Naive thymus-derived CD4-positive, alpha-beta T cell (primary cell): ENCODE results near the gene OR3A2. TPM values are rescaled to one million over a fixed set of nuclear protein-coding genes. Genes with fewer than 3 reads are reported as not detected.
"Not testable (repeated sequence)": the region's sequence is repeated elsewhere in the genome, so short reads cannot be mapped to it uniquely, and the experiment has no call there.

Experiments
- ATAC-seq: fragments of 150-1000 bp; cut with Tn5 transposase; 2 replicates; pipeline ENCODE4 v1.10.0; 2021; ENCODE audit warnings: mild to moderate bottlenecking, moderate library complexity
- CTCF ChIA-PET: fragments of 350-600 bp; sonication (Branson Sonifier 250); formaldehyde crosslinking; loops from one replicate; lab custom pipeline; 2021; ENCODE audit warnings: antibody characterized with exemption; lab: Charles Lee
- POLR2A ChIA-PET: fragments of 350-600 bp; sonication (Branson Sonifier 250); formaldehyde crosslinking; loops from one replicate; lab custom pipeline; 2021; ENCODE audit warnings: antibody characterized with exemption, inconsistent platforms; lab: Charles Lee
- DNase-seq, 9 donors: peaks; one replicate each; pipeline versions ENCODE4 v3.0.0 to v3.0.0-alpha.2; 2020 to 2022; ENCODE audit warnings: mixed read lengths in 1 of 9
- H3K27ac ChIP-seq: one replicate; pipeline ENCODE4 v1.7.0; 2013; ENCODE audit warnings: mild to moderate bottlenecking, low read depth, low read length, moderate library complexity
- H3K27me3 ChIP-seq, 2 donors: one replicate each; pipeline ENCODE4 v1.7.0; 2013; ENCODE audit warnings: low read length in 2 of 2, mild to moderate bottlenecking in 2 of 2, moderate library complexity in 2 of 2; ENCODE audit not compliant: control insufficient read depth in 2 of 2, insufficient read depth in 2 of 2
- H3K36me3 ChIP-seq, 3 experiments: 1 replicate in 2 of 3; 2 replicates in 1 of 3; pipeline ENCODE4 v1.7.0; 2013; ENCODE audit warnings: low read length in 3 of 3, mild to moderate bottlenecking in 3 of 3, moderate library complexity in 1 of 3; ENCODE audit not compliant: insufficient read depth in 3 of 3, control insufficient read depth in 2 of 3
- H3K4me1 ChIP-seq, 2 donors: one replicate each; pipeline ENCODE4 v1.7.0; 2013; ENCODE audit warnings: low read length in 2 of 2, mild to moderate bottlenecking in 2 of 2, moderate library complexity in 1 of 2; ENCODE audit not compliant: control insufficient read depth in 2 of 2, insufficient read depth in 2 of 2
- H3K4me3 ChIP-seq: 2 replicates; pipeline ENCODE4 v1.7.0; 2013; ENCODE audit warnings: mild to moderate bottlenecking, low read length
- H3K9me3 ChIP-seq, 3 experiments: 1 replicate in 2 of 3; 2 replicates in 1 of 3; pipeline ENCODE4 v1.7.0; 2013; ENCODE audit warnings: low read length in 3 of 3; ENCODE audit not compliant: control insufficient read depth in 2 of 3
- H3K27ac Mint-ChIP-seq, 9 donors: one replicate each; pipeline ENCODE4 v1.8.0; 2020 to 2022; ENCODE audit warnings: mixed read lengths in 9 of 9, mild to moderate bottlenecking in 8 of 9, moderate library complexity in 5 of 9, inconsistent platforms in 2 of 9
- H3K27me3 Mint-ChIP-seq, 5 donors: one replicate each; pipeline ENCODE4 v1.8.0; 2021 to 2022; ENCODE audit warnings: mixed read lengths in 5 of 5, mild to moderate bottlenecking in 1 of 5
- H3K36me3 Mint-ChIP-seq, 5 donors: one replicate each; pipeline ENCODE4 v1.8.0; 2020 to 2022; ENCODE audit warnings: mixed read lengths in 5 of 5, mild to moderate bottlenecking in 3 of 5, inconsistent platforms in 1 of 5
- H3K4me1 Mint-ChIP-seq, 7 donors: one replicate each; pipeline ENCODE4 v1.8.0; 2020 to 2022; ENCODE audit warnings: mixed read lengths in 7 of 7, mild to moderate bottlenecking in 3 of 7, inconsistent platforms in 1 of 7
- H3K4me3 Mint-ChIP-seq, 10 donors: one replicate each; pipeline ENCODE4 v1.8.0; 2020 to 2022; ENCODE audit warnings: mild to moderate bottlenecking in 10 of 10, mixed read lengths in 10 of 10, moderate library complexity in 6 of 10, inconsistent platforms in 2 of 10
- H3K9me3 Mint-ChIP-seq, 11 donors: one replicate each; pipeline ENCODE4 v1.8.0; 2020 to 2022; ENCODE audit warnings: mixed read lengths in 11 of 11, mild to moderate bottlenecking in 4 of 11, inconsistent platforms in 1 of 11, moderate library complexity in 1 of 11
- intact Hi-C, 2 donors: fragments of 100-400 bp; cut with micrococcal nuclease; formaldehyde crosslinking; loops; one replicate each; pipeline ENCODE4 v1.15.1; 2023
- polyA plus RNA-seq, 2 donors: library from polyadenylated mRNA; unstranded; fragments of 300-500 nt; fragmentation: Illumina TruSeq; gene quantifications; one replicate each; pipeline ENCODE4 v1.2.3, GENCODE V29; 2021
- total RNA-seq, 6 experiments: library from RNA in 5 of 6; stranded (reverse) in 5 of 6; gene quantifications; 1 replicate in 5 of 6; 2 replicates in 1 of 6; pipeline ENCODE4 v1.2.3 and lab custom pipeline; 2021 to 2026

The OR3A2 gene
- total and polyA plus RNA-seq, 7 experiments from 2014 or later = 0.53 to 2.1 (median 0.96) TPM

GRCh38 chr17:3271072-3271848, 114.8 kb downstream of the OR3A2 start:
- H3K27me3 ChIP-seq = no peaks in the 10 kb centered on the region
- Mint-ChIP-seq H3K9me3 (peaks cover 7 to 33% (median 16%) of the 10 kb centered on the region in 11 donors), H3K27ac (no peak overlapping the region), H3K36me3 (peaks cover 0 to 18% (median 4%) of the 10 kb centered on the region in 5 donors), H3K4me3 (no peak overlapping the region), H3K4me1 (no peaks in the 10 kb centered on the region), H3K27me3 (peaks cover 0 to 19% (median 14%) of the 10 kb centered on the region in 5 donors)
- no peak overlapping the region for H3K4me3 ChIP-seq
- ChIA-PET POLR2A (no interaction called here), CTCF (no interaction called here)
- no peak overlapping the region for H3K27ac ChIP-seq
- DNase-seq (no peak), ATAC-seq (no peak)
- intact Hi-C loops = no loop called here
- peaks cover 0 to 11% (median 0%) of the 10 kb centered on the region in 3 experiments for H3K9me3 ChIP-seq
- H3K36me3 ChIP-seq = no peaks in the 10 kb centered on the region
- H3K4me1 ChIP-seq = no peaks in the 10 kb centered on the region

DNA sequence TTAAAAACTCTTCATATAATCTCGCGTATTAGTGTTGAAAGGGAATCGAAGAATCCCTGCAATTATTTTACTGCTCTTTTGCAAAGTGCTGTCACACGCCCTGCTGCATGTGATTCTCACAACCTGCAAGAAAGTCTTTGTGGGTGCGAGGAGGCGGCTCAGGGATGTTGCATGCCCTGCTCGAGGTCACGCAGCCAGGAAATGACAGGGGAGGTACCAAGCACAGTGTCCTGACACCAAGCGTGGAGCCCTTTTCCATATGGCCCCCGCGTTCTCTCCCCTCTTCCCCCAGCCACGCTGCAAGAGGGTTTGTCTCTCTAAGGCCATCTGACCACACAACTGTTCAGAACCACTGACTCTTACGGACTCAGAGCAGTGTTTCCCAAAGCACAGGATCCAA, 125.5 kb downstream of the OR3A2 start:
- Histone ChIP-seq H3K9me3 (no peaks in the 10 kb centered on the region), H3K4me1 (no peaks in the 10 kb centered on the region), H3K27ac (no peak overlapping the region), H3K4me3 (no peak overlapping the region), H3K36me3 (no peaks in the 10 kb centered on the region), H3K27me3 (no peaks in the 10 kb centered on the region)
- H3K4me3 Mint-ChIP-seq = no peak overlapping the region
- H3K27me3 Mint-ChIP-seq = peaks cover 0 to 36% (median 12%) of the 10 kb centered on the region in 5 donors
- no peaks in the 10 kb centered on the region for H3K4me1 Mint-ChIP-seq
- intact Hi-C loops = no loop called here
- DNase-seq (no peak), ATAC-seq (no peak)
- ChIA-PET CTCF (no interaction called here), POLR2A (no interaction called here)
- H3K9me3 Mint-ChIP-seq = peaks cover 0 to 22% (median 3%) of the 10 kb centered on the region in 11 donors
- peak overlapping the region in 1 of 9 donors; percentile 62 for H3K27ac Mint-ChIP-seq
- peaks cover 0 to 7% (median 0%) of the 10 kb centered on the region in 5 donors for H3K36me3 Mint-ChIP-seq

GRCh38 chr17:3260163-3260562, 125.9 kb downstream of the OR3A2 start:
- Mint-ChIP-seq H3K27ac (peak overlapping the region in 1 of 9 donors; percentile 62), H3K9me3 (peaks cover 0 to 22% (median 3%) of the 10 kb centered on the region in 11 donors), H3K4me3 (no peak overlapping the region), H3K4me1 (no peaks in the 10 kb centered on the region), H3K27me3 (peaks cover 0 to 34% (median 8%) of the 10 kb centered on the region in 5 donors), H3K36me3 (peaks cover 0 to 7% (median 0%) of the 10 kb centered on the region in 5 donors)
- DNase-seq (no peak), ATAC-seq (no peak)
- Histone ChIP-seq H3K4me1 (no peaks in the 10 kb centered on the region), H3K4me3 (no peak overlapping the region), H3K27me3 (no peaks in the 10 kb centered on the region), H3K36me3 (no peaks in the 10 kb centered on the region), H3K27ac (no peak overlapping the region), H3K9me3 (no peaks in the 10 kb centered on the region)
- intact Hi-C loops = no loop called here
- ChIA-PET POLR2A (no interaction called here), CTCF (no interaction called here)

DNA sequence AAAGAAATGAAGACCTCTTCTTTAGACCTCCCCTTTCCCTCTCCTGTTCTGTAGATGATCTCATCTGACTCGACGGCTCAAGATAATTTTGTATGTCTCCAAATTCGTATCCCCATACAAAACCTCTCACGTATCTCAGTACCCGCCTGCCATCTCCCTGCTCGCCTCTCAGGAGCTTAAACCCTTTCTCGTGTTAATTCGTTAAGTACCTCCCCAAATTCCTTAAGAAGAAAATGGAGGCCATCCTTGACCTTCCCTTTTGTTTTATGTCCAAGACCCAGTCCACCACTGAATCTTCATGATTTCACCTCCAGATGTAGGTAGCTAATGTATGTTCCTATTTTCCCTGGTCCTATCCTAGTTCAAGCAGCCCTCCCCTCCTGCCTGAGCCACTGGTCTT, 129.5 kb downstream of the OR3A2 start:
- no peaks in the 10 kb centered on the region for H3K36me3 ChIP-seq
- ChIA-PET CTCF (no interaction called here), POLR2A (no interaction called here)
- Mint-ChIP-seq H3K9me3 (peaks cover 0 to 28% (median 7%) of the 10 kb centered on the region in 11 donors), H3K4me3 (no peak overlapping the region), H3K27ac (no peak overlapping the region), H3K27me3 (peaks cover 0 to 30% (median 7%) of the 10 kb centered on the region in 5 donors), H3K4me1 (no peaks in the 10 kb centered on the region), H3K36me3 (peaks cover 0 to 7% (median 0%) of the 10 kb centered on the region in 5 donors)
- no peak for ATAC-seq
- H3K27ac ChIP-seq = no peak overlapping the region
- no peaks in the 10 kb centered on the region for H3K4me1 ChIP-seq
- no peak for DNase-seq
- no peaks in the 10 kb centered on the region for H3K27me3 ChIP-seq
- H3K9me3 ChIP-seq = no peaks in the 10 kb centered on the region
- intact Hi-C loops = no loop called here
- no peak overlapping the region for H3K4me3 ChIP-seq

GRCh38 chr17:3249013-3249412, 137.1 kb downstream of the OR3A2 start:
- H3K36me3 ChIP-seq, H3K27ac ChIP-seq, POLR2A ChIA-PET, H3K4me1 Mint-ChIP-seq, DNase-seq, ATAC-seq, H3K9me3 Mint-ChIP-seq, H3K36me3 Mint-ChIP-seq, H3K27ac Mint-ChIP-seq, H3K9me3 ChIP-seq, H3K27me3 Mint-ChIP-seq, H3K4me1 ChIP-seq, H3K4me3 Mint-ChIP-seq, H3K27me3 ChIP-seq, CTCF ChIA-PET, H3K4me3 ChIP-seq, intact Hi-C loops: not testable (repeated sequence)

DNA sequence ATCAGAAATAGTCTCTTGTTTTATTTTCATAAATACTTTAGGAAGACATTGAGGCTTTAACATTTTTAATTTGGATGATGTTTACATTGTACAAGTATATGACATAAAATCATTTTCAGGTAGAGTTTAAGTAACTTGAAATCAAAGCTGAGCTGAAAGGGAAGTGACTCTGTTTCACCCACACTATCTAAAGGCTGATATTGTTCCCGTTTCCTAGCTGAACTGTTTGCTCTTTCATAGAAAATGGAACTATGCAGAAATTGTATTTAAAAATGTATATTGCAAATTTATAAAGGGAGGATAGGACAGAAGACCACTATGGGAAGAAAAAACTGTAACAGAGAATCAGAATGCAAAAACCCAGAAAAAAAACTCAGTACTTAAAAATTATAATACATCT, 141.3 kb downstream of the OR3A2 start:
- H3K4me1 Mint-ChIP-seq, H3K4me1 ChIP-seq, H3K27ac ChIP-seq, CTCF ChIA-PET, H3K9me3 ChIP-seq, H3K27ac Mint-ChIP-seq, H3K4me3 ChIP-seq, intact Hi-C loops, H3K9me3 Mint-ChIP-seq, H3K27me3 Mint-ChIP-seq, POLR2A ChIA-PET, H3K4me3 Mint-ChIP-seq, H3K36me3 Mint-ChIP-seq, DNase-seq, ATAC-seq, H3K27me3 ChIP-seq, H3K36me3 ChIP-seq: not testable (repeated sequence)

GRCh38 chr17:3241044-3241443, 145.1 kb downstream of the OR3A2 start:
- H3K27me3 ChIP-seq, intact Hi-C loops, H3K36me3 Mint-ChIP-seq, DNase-seq, H3K4me1 ChIP-seq, H3K36me3 ChIP-seq, POLR2A ChIA-PET, CTCF ChIA-PET, H3K27me3 Mint-ChIP-seq, H3K9me3 Mint-ChIP-seq, H3K4me3 ChIP-seq, H3K27ac ChIP-seq, H3K4me1 Mint-ChIP-seq, ATAC-seq, H3K4me3 Mint-ChIP-seq, H3K9me3 ChIP-seq, H3K27ac Mint-ChIP-seq: not testable (repeated sequence)
